ENCODE results near the gene ATP5IF1.

The ATP5IF1 gene

GRCh38 chr1:28197682-28198415 is 38.1 kb upstream of the ATP5IF1 start:
- WGBS, 2 donors (ENCODE audit: extremely low coverage in 2 of 2, insufficient read length in 2 of 2, insufficient replicate concordance in 1 of 2): no CpG with 5 or more reads among the region's 12 CpGs
- Histone ChIP-seq H4K91ac (ENCODE audit: low read depth, low read length, poor library complexity) (no peak overlapping the region), H2BK120ac (ENCODE audit: low read depth, low read length) (no peak overlapping the region), H3K4me3 (ENCODE audit: low read length in 2 of 2) (no peak overlapping the region), H3K4me2 (ENCODE audit: insufficient read depth, low read length, poor library complexity, severe bottlenecking) (no peak overlapping the region), H4K8ac (ENCODE audit: low read depth, low read length) (no peak overlapping the region), H3K79me1 (ENCODE audit: low read depth, low read length) (no peaks in the 10 kb centered on the region), H3K9ac (ENCODE audit: low read depth, low read length, poor library complexity) (no peak overlapping the region), H2BK5ac (ENCODE audit: low read length) (no peak overlapping the region), H3K27ac (replicated peaks; ENCODE audit: low read length) (no peak overlapping the region), H3K9me3 (replicated peaks in 1 of 2; ENCODE audit: control insufficient read depth in 2 of 2, insufficient read depth in 1 of 2, low read depth in 1 of 2, low read length in 2 of 2) (no peaks in the 10 kb centered on the region), H3K4me1 (ENCODE audit: control insufficient read depth in 2 of 2, insufficient read depth in 1 of 2, low read depth in 1 of 2, low read length in 2 of 2) (peaks cover 0 to 11% of the 10 kb centered on the region in 2 donors), H2AFZ (ENCODE audit: low read length) (no peak overlapping the region), H3K27me3 (ENCODE audit: control insufficient read depth in 3 of 3, insufficient read depth in 3 of 3, low read depth in 1 of 3, low read length in 3 of 3) (no peaks in the 10 kb centered on the region), H2AK5ac (ENCODE audit: low read depth, low read length) (no peak overlapping the region), H3K23ac (ENCODE audit: low read depth, low read length, poor library complexity) (no peak overlapping the region), H2BK15ac (ENCODE audit: low read length) (no peak overlapping the region), H3K36me3 (replicated peaks in 1 of 2; ENCODE audit: control insufficient read depth in 2 of 2, insufficient read depth in 2 of 2, low read length in 2 of 2) (peaks cover 15 to 37% of the 10 kb centered on the region in 2 donors), H2BK12ac (ENCODE audit: low read length) (no peak overlapping the region), H3K14ac (ENCODE audit: low read length) (no peak overlapping the region), H3K4ac (ENCODE audit: low read length) (no peak overlapping the region), H3K18ac (ENCODE audit: low read length) (no peak overlapping the region)
- DNase-seq (ENCODE audit: low spot score): no peak

DNA sequence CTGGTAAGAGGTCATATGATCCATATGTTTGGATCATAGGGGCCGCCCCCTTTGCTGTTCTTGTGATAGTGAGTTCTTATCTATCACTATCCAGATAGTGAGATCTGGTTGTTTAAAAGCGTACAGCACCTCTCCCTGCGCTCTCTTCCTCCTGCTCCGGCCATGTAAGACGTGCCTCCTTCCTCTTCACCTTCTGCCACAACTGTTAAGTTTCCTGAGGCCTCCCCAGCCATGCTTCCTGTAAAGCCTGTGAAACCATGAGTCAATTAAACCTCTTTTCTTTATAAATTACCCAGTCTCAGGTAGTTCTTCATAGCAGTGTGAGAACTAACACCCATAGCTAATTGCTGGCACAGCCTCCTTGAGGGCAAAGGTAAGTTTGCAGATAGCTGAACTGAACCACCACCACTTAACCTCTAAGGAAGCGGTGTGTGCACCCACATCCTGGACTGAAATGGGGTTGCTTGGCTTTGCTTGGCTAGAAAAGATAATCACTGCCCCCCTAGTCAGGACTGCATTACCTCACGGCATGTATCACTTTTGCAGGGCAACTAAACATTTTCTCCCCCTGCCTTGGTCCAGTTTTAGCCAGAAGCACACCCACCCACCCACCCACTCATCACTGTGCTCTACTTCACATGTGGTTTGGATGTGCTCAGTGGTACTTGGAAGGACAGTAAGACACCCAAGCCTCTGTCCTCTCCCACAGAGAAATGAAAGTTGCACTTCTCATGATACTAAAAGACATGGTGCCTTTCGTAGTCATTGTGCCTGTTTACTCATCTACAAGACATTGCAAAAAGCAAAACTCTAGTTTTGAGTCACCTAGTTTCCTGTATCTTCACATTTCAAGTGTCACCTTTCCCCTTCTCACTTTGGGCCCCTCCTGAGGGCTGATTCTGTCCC is 36.3 kb upstream of the ATP5IF1 start:
- Histone ChIP-seq H2BK120ac (ENCODE audit: low read depth, low read length) (no peak overlapping the region), H2BK15ac (ENCODE audit: low read length) (no peak overlapping the region), H3K4me3 (ENCODE audit: low read length in 2 of 2) (no peak overlapping the region), H4K8ac (ENCODE audit: low read depth, low read length) (no peak overlapping the region), H3K4ac (ENCODE audit: low read length) (no peak overlapping the region), H3K9ac (ENCODE audit: low read depth, low read length, poor library complexity) (no peak overlapping the region), H2BK12ac (ENCODE audit: low read length) (no peak overlapping the region), H3K18ac (ENCODE audit: low read length) (no peak overlapping the region), H2BK5ac (ENCODE audit: low read length) (no peak overlapping the region), H3K9me3 (replicated peaks in 1 of 2; ENCODE audit: control insufficient read depth in 2 of 2, insufficient read depth in 1 of 2, low read depth in 1 of 2, low read length in 2 of 2) (no peaks in the 10 kb centered on the region), H3K27me3 (ENCODE audit: control insufficient read depth in 3 of 3, insufficient read depth in 3 of 3, low read depth in 1 of 3, low read length in 3 of 3) (no peaks in the 10 kb centered on the region), H3K14ac (ENCODE audit: low read length) (no peak overlapping the region), H3K36me3 (replicated peaks in 1 of 2; ENCODE audit: control insufficient read depth in 2 of 2, insufficient read depth in 2 of 2, low read length in 2 of 2) (peaks cover 24 to 54% of the 10 kb centered on the region in 2 donors), H3K79me1 (ENCODE audit: low read depth, low read length) (no peaks in the 10 kb centered on the region), H4K91ac (ENCODE audit: low read depth, low read length, poor library complexity) (no peak overlapping the region), H3K4me1 (ENCODE audit: control insufficient read depth in 2 of 2, insufficient read depth in 1 of 2, low read depth in 1 of 2, low read length in 2 of 2) (peaks cover 0 to 11% of the 10 kb centered on the region in 2 donors), H3K23ac (ENCODE audit: low read depth, low read length, poor library complexity) (no peak overlapping the region), H2AK5ac (ENCODE audit: low read depth, low read length) (no peak overlapping the region), H2AFZ (ENCODE audit: low read length) (no peak overlapping the region), H3K27ac (replicated peaks; ENCODE audit: low read length) (no peak overlapping the region), H3K4me2 (ENCODE audit: insufficient read depth, low read length, poor library complexity, severe bottlenecking) (no peak overlapping the region)
- WGBS, 2 donors (ENCODE audit: extremely low coverage in 2 of 2, insufficient read length in 2 of 2, insufficient replicate concordance in 1 of 2): no CpG with 5 or more reads among the region's 8 CpGs
- no peak for DNase-seq (ENCODE audit: low spot score)

DNA sequence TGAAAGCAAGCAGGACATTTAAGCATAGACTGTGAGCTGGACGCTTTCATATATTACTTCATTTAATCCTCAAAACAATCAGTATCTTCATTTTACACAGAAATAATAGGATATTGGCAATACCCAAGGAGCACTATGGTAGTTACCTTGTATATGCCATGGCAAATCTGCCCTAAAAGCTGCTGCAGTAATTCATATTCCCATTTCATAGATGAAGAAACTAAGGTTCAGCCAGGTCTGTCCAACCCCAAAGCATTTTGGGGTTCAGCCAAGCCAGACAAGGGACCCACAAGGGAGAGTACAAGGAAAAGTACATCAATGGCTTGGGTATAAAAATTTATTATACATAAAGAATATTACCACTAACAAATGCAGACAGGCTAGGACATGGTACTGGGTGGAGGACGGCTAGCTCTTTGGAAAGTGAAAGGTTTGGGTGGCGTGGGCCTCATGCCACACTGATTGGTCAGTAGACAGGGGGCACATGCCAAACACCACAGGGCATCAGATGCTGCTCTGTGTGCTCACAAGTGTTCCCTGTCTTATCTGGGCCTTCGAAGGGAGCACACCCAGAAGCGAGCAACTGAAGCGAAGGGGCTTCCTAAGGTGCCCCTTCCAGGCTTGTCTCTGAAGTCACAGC is 35.6 kb upstream of the ATP5IF1 start:
- H3K4ac ChIP-seq (ENCODE audit: low read length): no peak overlapping the region
- no CpG with 5 or more reads among the region's 6 CpGs for WGBS, 2 donors (ENCODE audit: extremely low coverage in 2 of 2, insufficient read length in 2 of 2, insufficient replicate concordance in 1 of 2)
- H3K14ac ChIP-seq (ENCODE audit: low read length): no peak overlapping the region
- H3K9me3 ChIP-seq (replicated peaks in 1 of 2; ENCODE audit: control insufficient read depth in 2 of 2, insufficient read depth in 1 of 2, low read depth in 1 of 2, low read length in 2 of 2): no peaks in the 10 kb centered on the region
- no peaks in the 10 kb centered on the region for H3K27me3 ChIP-seq (ENCODE audit: control insufficient read depth in 3 of 3, insufficient read depth in 3 of 3, low read depth in 1 of 3, low read length in 3 of 3)
- no peaks in the 10 kb centered on the region for H3K79me1 ChIP-seq (ENCODE audit: low read depth, low read length)
- no peak overlapping the region for H3K4me2 ChIP-seq (ENCODE audit: insufficient read depth, low read length, poor library complexity, severe bottlenecking)
- no peak overlapping the region for H3K4me3 ChIP-seq (ENCODE audit: low read length in 2 of 2)
- H2BK120ac ChIP-seq (ENCODE audit: low read depth, low read length): no peak overlapping the region
- H3K9ac ChIP-seq (ENCODE audit: low read depth, low read length, poor library complexity): no peak overlapping the region
- no peak overlapping the region for H2BK12ac ChIP-seq (ENCODE audit: low read length)
- no peak for DNase-seq (ENCODE audit: low spot score)
- H2BK15ac ChIP-seq (ENCODE audit: low read length): no peak overlapping the region
- H2BK5ac ChIP-seq (ENCODE audit: low read length): no peak overlapping the region
- no peak overlapping the region for H3K23ac ChIP-seq (ENCODE audit: low read depth, low read length, poor library complexity)
- H3K18ac ChIP-seq (ENCODE audit: low read length): no peak overlapping the region
- H3K36me3 ChIP-seq (replicated peaks in 1 of 2; ENCODE audit: control insufficient read depth in 2 of 2, insufficient read depth in 2 of 2, low read length in 2 of 2): peaks cover 24 to 62% of the 10 kb centered on the region in 2 donors
- no peak overlapping the region for H2AK5ac ChIP-seq (ENCODE audit: low read depth, low read length)
- no peak overlapping the region for H2AFZ ChIP-seq (ENCODE audit: low read length)
- peaks cover 0 to 11% of the 10 kb centered on the region in 2 donors for H3K4me1 ChIP-seq (ENCODE audit: control insufficient read depth in 2 of 2, insufficient read depth in 1 of 2, low read depth in 1 of 2, low read length in 2 of 2)
- no peak overlapping the region for H4K8ac ChIP-seq (ENCODE audit: low read depth, low read length)
- H3K27ac ChIP-seq (replicated peaks; ENCODE audit: low read length): no peak overlapping the region
- H4K91ac ChIP-seq (ENCODE audit: low read depth, low read length, poor library complexity): no peak overlapping the region

GRCh38 chr1:28205243-28205642 is 30.7 kb upstream of the ATP5IF1 start:
- H3K36me3 ChIP-seq (replicated peaks in 1 of 2; ENCODE audit: control insufficient read depth in 2 of 2, insufficient read depth in 2 of 2, low read length in 2 of 2): peaks cover 24 to 87% of the 10 kb centered on the region in 2 donors
- H2BK5ac ChIP-seq (ENCODE audit: low read length): no peak overlapping the region
- H3K4me3 ChIP-seq (ENCODE audit: low read length in 2 of 2): no peak overlapping the region
- no peaks in the 10 kb centered on the region for H3K4me1 ChIP-seq (ENCODE audit: control insufficient read depth in 2 of 2, insufficient read depth in 1 of 2, low read depth in 1 of 2, low read length in 2 of 2)
- H2AFZ ChIP-seq (ENCODE audit: low read length): no peak overlapping the region
- no peak overlapping the region for H2BK15ac ChIP-seq (ENCODE audit: low read length)
- no peak overlapping the region for H3K27ac ChIP-seq (replicated peaks; ENCODE audit: low read length)
- no peak overlapping the region for H2BK12ac ChIP-seq (ENCODE audit: low read length)
- no peaks in the 10 kb centered on the region for H3K79me1 ChIP-seq (ENCODE audit: low read depth, low read length)
- H3K4me2 ChIP-seq (ENCODE audit: insufficient read depth, low read length, poor library complexity, severe bottlenecking): no peak overlapping the region
- no peak overlapping the region for H2BK120ac ChIP-seq (ENCODE audit: low read depth, low read length)
- no peak overlapping the region for H3K9ac ChIP-seq (ENCODE audit: low read depth, low read length, poor library complexity)
- DNase-seq (ENCODE audit: low spot score): no peak
- no peaks in the 10 kb centered on the region for H3K9me3 ChIP-seq (replicated peaks in 1 of 2; ENCODE audit: control insufficient read depth in 2 of 2, insufficient read depth in 1 of 2, low read depth in 1 of 2, low read length in 2 of 2)
- H3K18ac ChIP-seq (ENCODE audit: low read length): no peak overlapping the region
- no peaks in the 10 kb centered on the region for H3K27me3 ChIP-seq (ENCODE audit: control insufficient read depth in 3 of 3, insufficient read depth in 3 of 3, low read depth in 1 of 3, low read length in 3 of 3)
- H2AK5ac ChIP-seq (ENCODE audit: low read depth, low read length): no peak overlapping the region
- H3K14ac ChIP-seq (ENCODE audit: low read length): no peak overlapping the region
- H3K4ac ChIP-seq (ENCODE audit: low read length): no peak overlapping the region
- no CpG with 5 or more reads among the region's 4 CpGs for WGBS, 2 donors (ENCODE audit: extremely low coverage in 2 of 2, insufficient read length in 2 of 2, insufficient replicate concordance in 1 of 2)
- no peak overlapping the region for H4K91ac ChIP-seq (ENCODE audit: low read depth, low read length, poor library complexity)
- H3K23ac ChIP-seq (ENCODE audit: low read depth, low read length, poor library complexity): no peak overlapping the region
- H4K8ac ChIP-seq (ENCODE audit: low read depth, low read length): no peak overlapping the region

Measured in neuronal stem cell (in vitro differentiated cells).